ENCODE data around the gene CD48.

CD48 gene

GRCh38 chr1:160711602-160712311 lies at the start of gene CD48:
CD48 (minus strand) TSS chr1:160711822; CDS start chr1:160711763, 59 bp downstream.
- DNase-seq = peak; percentile 90

- DNase-seq = no peak
Observed at GRCh38 chr1:160761046-160761445, 49.4 kb upstream of the CD48 start.

- DNase-seq = no peak
Observed at GRCh38 chr1:160759740-160760139, 48.1 kb upstream of the CD48 start.

- no peak for DNase-seq
Observed at GRCh38 chr1:160758521-160758920, 46.9 kb upstream of the CD48 start.

- DNase-seq = peak; percentile 52
Observed at GRCh38 chr1:160756849-160757201, 45.2 kb upstream of the CD48 start.

GRCh38 chr1:160755911-160756848 lies 44.6 kb upstream of the CD48 start:
- DNase-seq = peak; percentile 55

GRCh38 chr1:160755461-160755860 lies 43.8 kb upstream of the CD48 start:
- DNase-seq = no peak

- DNase-seq = no peak
Observed at GRCh38 chr1:160753594-160753993, 42.0 kb upstream of the CD48 start.

- no peak for DNase-seq
Observed at GRCh38 chr1:160752924-160753323, 41.3 kb upstream of the CD48 start.

- DNase-seq = no peak
Observed at GRCh38 chr1:160752406-160752805, 40.8 kb upstream of the CD48 start.

- no peak for DNase-seq
Observed at GRCh38 chr1:160750608-160751007, 39.0 kb upstream of the CD48 start.

GRCh38 chr1:160748878-160749269 lies 37.3 kb upstream of the CD48 start:
- DNase-seq = peak; percentile 72

- DNase-seq = peak; percentile 54
Observed at GRCh38 chr1:160748181-160748877, 36.7 kb upstream of the CD48 start.

- no peak for DNase-seq
Observed at GRCh38 chr1:160747717-160748116, 36.1 kb upstream of the CD48 start.

- no peak for DNase-seq
Observed at GRCh38 chr1:160746836-160747500, 35.3 kb upstream of the CD48 start.

GRCh38 chr1:160745551-160745950 lies 33.9 kb upstream of the CD48 start:
- DNase-seq = no peak

GRCh38 chr1:160744852-160745520 lies 33.4 kb upstream of the CD48 start:
- peak; percentile 65 for DNase-seq

- peak; percentile 66 for DNase-seq
Observed at GRCh38 chr1:160744199-160744851, 32.7 kb upstream of the CD48 start.

- DNase-seq = peak; percentile 73
Observed at GRCh38 chr1:160743266-160743665, 31.6 kb upstream of the CD48 start.

GRCh38 chr1:160742428-160743127 lies 31.0 kb upstream of the CD48 start:
- peak; percentile 95 for DNase-seq
